Calu3 (cell line): ENCODE results near the gene FOXN3. TPM values are rescaled to one million over a fixed set of nuclear protein-coding genes. Genes with fewer than 3 reads are reported as not detected.

Source experiments
- Bru-seq: library from RNA; stranded (reverse); fragments of 400-500 nt; gene quantifications from one replicate; lab custom pipeline; 2021; lab: Mats Ljungman, UMichigan
- BruChase-seq, 2 experiments: library from RNA; stranded (reverse); fragments of 400-500 nt; gene quantifications; one replicate each; lab custom pipeline; 2021; lab: Mats Ljungman, UMichigan
- BruUV-seq: library from RNA; stranded (reverse); fragments of 400-500 nt; replicated peaks from 2 replicates; lab custom pipeline; 2021; lab: Mats Ljungman, UMichigan
- CTCF ChIA-PET: fragments of 300-600 bp; sonication (Branson Sonifier 250); formaldehyde crosslinking; loops from one replicate; lab custom pipeline; 2022; ENCODE audit warnings: antibody characterized with exemption; lab: Charles Lee
- DNase-seq: peaks from one replicate; pipeline ENCODE4 v3.0.0; 2022
- H3K27ac Mint-ChIP-seq: one replicate; pipeline ENCODE4 v1.8.0; 2022; ENCODE audit warnings: mixed read lengths; ENCODE audit not compliant: unreplicated experiment
- H3K27me3 Mint-ChIP-seq: one replicate; pipeline ENCODE4 v1.8.0; 2022; ENCODE audit warnings: mixed read lengths; ENCODE audit not compliant: unreplicated experiment
- H3K36me3 Mint-ChIP-seq: one replicate; pipeline ENCODE4 v1.8.0; 2022; ENCODE audit warnings: mild to moderate bottlenecking, moderate library complexity, mixed read lengths; ENCODE audit not compliant: insufficient read depth, unreplicated experiment
- H3K4me1 Mint-ChIP-seq: one replicate; pipeline ENCODE4 v1.8.0; 2022; ENCODE audit warnings: mild to moderate bottlenecking, low read depth, mixed read lengths; ENCODE audit not compliant: unreplicated experiment
- H3K4me3 Mint-ChIP-seq: one replicate; pipeline ENCODE4 v1.8.0; 2022; ENCODE audit warnings: mild to moderate bottlenecking, low read depth, moderate library complexity, mixed read lengths; ENCODE audit not compliant: unreplicated experiment
- H3K9me3 Mint-ChIP-seq: one replicate; pipeline ENCODE4 v1.8.0; 2022; ENCODE audit warnings: low read depth, mixed read lengths; ENCODE audit not compliant: unreplicated experiment
- intact Hi-C: fragments of 100-400 bp; cut with micrococcal nuclease; formaldehyde crosslinking; loops from one replicate; pipeline ENCODE4 v1.10.0; 2022; ENCODE audit not compliant: unreplicated experiment
- long read RNA-seq: library from polyadenylated mRNA; stranded (forward); transcript quantifications from one replicate; pipeline ENCODE4 v2.0.0, GENCODE V29; 2022
- total RNA-seq: library from RNA; stranded (reverse); gene quantifications from 2 replicates; pipeline ENCODE4 v1.2.3, GENCODE V29; 2022
- TF ChIP-seq, protein P1 (sequence below): fragments of 200-600 bp; IDR thresholded peaks from one replicate; pipeline ENCODE4 v1.8.0; 2022; ENCODE audit warnings: antibody characterized with exemption; ENCODE audit not compliant: unreplicated experiment

FOXN3 gene, protein sequence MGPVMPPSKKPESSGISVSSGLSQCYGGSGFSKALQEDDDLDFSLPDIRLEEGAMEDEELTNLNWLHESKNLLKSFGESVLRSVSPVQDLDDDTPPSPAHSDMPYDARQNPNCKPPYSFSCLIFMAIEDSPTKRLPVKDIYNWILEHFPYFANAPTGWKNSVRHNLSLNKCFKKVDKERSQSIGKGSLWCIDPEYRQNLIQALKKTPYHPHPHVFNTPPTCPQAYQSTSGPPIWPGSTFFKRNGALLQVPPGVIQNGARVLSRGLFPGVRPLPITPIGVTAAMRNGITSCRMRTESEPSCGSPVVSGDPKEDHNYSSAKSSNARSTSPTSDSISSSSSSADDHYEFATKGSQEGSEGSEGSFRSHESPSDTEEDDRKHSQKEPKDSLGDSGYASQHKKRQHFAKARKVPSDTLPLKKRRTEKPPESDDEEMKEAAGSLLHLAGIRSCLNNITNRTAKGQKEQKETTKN
- total RNA-seq (11.8 and 12.1 TPM in 2 replicates), Bru-seq, nascent RNA (percentile 53 among the genes with signal in this experiment), BruChase-seq, experiment 1, labeled RNA remaining after a 6-hour chase (percentile 49 among the genes with signal in this experiment), BruChase-seq, experiment 2, labeled RNA remaining after a 2-hour chase (percentile 53 among the genes with signal in this experiment)
- long read RNA-seq, partial matches to known transcripts: 0 of 11 reads
- long read RNA-seq, other reads (novel, unspliced or antisense): 6 of 11 reads

DNA sequence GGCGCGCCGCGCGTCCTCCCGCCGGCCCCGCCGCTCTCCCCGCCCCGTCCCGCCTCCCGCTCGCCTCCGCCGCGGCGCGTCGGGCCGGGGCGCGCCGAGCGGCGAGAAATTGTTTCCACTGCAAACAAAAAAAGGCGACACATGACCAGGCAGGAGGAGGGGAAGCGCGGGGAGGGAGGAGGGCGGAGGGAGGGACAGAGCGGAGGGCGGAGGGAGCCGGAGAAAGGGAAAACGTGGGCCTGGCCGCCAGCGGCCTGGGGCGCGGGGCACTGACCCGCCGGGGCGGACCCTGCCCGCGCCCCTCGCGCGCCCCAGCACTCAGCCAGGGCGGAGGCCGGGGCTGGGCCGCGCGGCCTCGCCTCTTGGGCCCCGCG lies at the start of gene FOXN3:
FOXN3 (minus strand) TSS at position 143 of the 374 bp plus-strand sequence. CDS start 4,757 bp downstream, outside the sequence.
- peak; percentile 85 for DNase-seq
- H3K4me3 Mint-ChIP-seq: peak within 1 kb of the TSS; percentile 85
- H3K27ac Mint-ChIP-seq: peak within 1 kb of the TSS; percentile 51
- TF ChIP-seq, protein P1, sequence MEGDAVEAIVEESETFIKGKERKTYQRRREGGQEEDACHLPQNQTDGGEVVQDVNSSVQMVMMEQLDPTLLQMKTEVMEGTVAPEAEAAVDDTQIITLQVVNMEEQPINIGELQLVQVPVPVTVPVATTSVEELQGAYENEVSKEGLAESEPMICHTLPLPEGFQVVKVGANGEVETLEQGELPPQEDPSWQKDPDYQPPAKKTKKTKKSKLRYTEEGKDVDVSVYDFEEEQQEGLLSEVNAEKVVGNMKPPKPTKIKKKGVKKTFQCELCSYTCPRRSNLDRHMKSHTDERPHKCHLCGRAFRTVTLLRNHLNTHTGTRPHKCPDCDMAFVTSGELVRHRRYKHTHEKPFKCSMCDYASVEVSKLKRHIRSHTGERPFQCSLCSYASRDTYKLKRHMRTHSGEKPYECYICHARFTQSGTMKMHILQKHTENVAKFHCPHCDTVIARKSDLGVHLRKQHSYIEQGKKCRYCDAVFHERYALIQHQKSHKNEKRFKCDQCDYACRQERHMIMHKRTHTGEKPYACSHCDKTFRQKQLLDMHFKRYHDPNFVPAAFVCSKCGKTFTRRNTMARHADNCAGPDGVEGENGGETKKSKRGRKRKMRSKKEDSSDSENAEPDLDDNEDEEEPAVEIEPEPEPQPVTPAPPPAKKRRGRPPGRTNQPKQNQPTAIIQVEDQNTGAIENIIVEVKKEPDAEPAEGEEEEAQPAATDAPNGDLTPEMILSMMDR: no peak
- no peaks in the 10 kb centered on the region for H3K27me3 Mint-ChIP-seq
- intact Hi-C loops: loop anchor here (10.0 kb wide), 1 partner anchor 202 kb away; no protein-coding TSS in a partner anchor
- peaks cover 18% of the 10 kb centered on the region for H3K4me1 Mint-ChIP-seq
- BruUV-seq: no TSS peak
- CTCF ChIA-PET: no interaction called here
- peaks cover 20% of the 10 kb centered on the region for H3K36me3 Mint-ChIP-seq
- H3K9me3 Mint-ChIP-seq: no peaks in the 10 kb centered on the region

DNA sequence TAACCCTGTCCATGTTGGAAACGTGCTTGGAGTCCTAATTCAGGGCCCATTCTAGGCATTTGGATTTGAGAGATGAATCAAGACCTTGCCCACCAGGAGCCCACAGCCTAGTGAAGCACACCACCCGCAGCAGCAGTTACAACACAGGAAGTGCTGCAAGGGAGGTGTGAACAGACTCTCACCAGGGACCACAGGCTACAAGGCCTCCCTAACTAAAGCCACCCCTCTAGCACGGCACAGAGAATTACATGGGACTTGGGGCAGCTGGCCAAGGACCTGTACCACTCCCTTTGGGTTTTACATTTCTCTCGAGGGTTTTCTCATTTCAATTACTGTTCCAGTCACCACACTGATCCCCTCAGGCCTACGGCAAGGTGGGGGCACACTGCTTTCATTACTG lies 49.5 kb upstream of the FOXN3 start:
- no peak overlapping the region for H3K4me3 Mint-ChIP-seq
- H3K27ac Mint-ChIP-seq: no peak overlapping the region
- BruUV-seq: no TSS peak
- no peak for DNase-seq
- intact Hi-C loops: no loop called here
- H3K9me3 Mint-ChIP-seq: no peaks in the 10 kb centered on the region
- no peaks in the 10 kb centered on the region for H3K4me1 Mint-ChIP-seq
- no peaks in the 10 kb centered on the region for H3K27me3 Mint-ChIP-seq
- TF ChIP-seq, protein P1: no peak
- CTCF ChIA-PET: no interaction called here
- H3K36me3 Mint-ChIP-seq: no peaks in the 10 kb centered on the region

DNA sequence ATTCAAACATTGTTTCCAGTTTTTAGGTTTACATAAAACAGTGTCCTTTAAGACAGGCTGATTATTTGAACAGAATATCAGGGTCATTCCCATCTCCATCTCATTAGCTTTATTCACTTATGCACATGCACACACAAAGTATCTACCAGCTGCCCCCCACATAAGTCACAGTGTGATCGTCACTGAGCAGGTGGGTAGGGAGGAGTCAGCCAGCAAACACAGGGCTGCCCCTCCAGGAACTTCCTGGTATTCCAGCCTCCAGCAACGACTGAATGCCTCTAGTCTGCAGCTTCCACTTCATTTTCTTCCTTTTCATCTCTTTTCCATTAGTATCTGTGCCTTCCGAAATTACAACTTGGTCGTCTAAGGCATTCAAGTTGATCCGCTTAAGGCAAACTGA lies 48.8 kb upstream of the FOXN3 start:
- H3K27ac Mint-ChIP-seq: no peak overlapping the region
- no peak overlapping the region for H3K4me3 Mint-ChIP-seq
- intact Hi-C loops: no loop called here
- DNase-seq: no peak
- H3K9me3 Mint-ChIP-seq: no peaks in the 10 kb centered on the region
- no peaks in the 10 kb centered on the region for H3K36me3 Mint-ChIP-seq
- TF ChIP-seq, protein P1: no peak
- H3K4me1 Mint-ChIP-seq: no peaks in the 10 kb centered on the region
- BruUV-seq: no TSS peak
- no peaks in the 10 kb centered on the region for H3K27me3 Mint-ChIP-seq
- CTCF ChIA-PET: no interaction called here

DNA sequence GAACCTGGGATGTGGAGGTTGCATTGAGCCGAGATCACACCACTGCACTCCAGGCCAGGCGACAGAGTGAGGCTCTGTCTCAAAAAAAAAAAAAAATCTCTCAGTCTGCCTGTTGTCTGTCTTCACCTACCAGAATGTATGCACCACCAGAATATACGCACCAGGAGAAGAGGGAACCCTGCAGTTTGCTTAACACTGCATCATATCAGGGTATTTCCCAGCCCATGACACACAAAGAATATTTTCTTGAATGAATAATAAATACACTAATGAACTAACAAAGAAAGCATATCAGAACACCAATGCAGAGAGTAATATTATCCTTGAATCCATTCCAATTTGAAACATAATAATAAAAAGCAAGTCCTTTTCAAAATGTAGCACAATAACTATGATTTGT lies 44.2 kb upstream of the FOXN3 start:
- DNase-seq: no peak
- peaks cover 5% of the 10 kb centered on the region for H3K36me3 Mint-ChIP-seq
- H3K27me3 Mint-ChIP-seq: peaks cover 14% of the 10 kb centered on the region
- H3K27ac Mint-ChIP-seq: no peak overlapping the region
- TF ChIP-seq, protein P1: no peak
- no peaks in the 10 kb centered on the region for H3K4me1 Mint-ChIP-seq
- H3K9me3 Mint-ChIP-seq: no peaks in the 10 kb centered on the region
- CTCF ChIA-PET: no interaction called here
- H3K4me3 Mint-ChIP-seq: no peak overlapping the region
- BruUV-seq: no TSS peak
- intact Hi-C loops: no loop called here
